GM20000 (cell line): ENCODE data around the gene MAPK6.

ENCODE experiments used
- DNase-seq: peaks from one replicate; pipeline ENCODE4 v3.0.0; 2012; ENCODE audit warnings: low spot score
- CTCF ChIP-seq: IDR thresholded peaks from 2 replicates; pipeline ENCODE4 v1.5.1; 2012; ENCODE audit warnings: mild to moderate bottlenecking, control low read depth; ENCODE audit errors: extremely low read depth, missing control alignments

MAPK6 gene

GRCh38 chr15:52020221-52021085, 1.4 kb downstream of the MAPK6 start:
- no peak for TF ChIP-seq CTCF
- DNase-seq, result peak; percentile 34

GRCh38 chr15:52021128-52021671, 2.2 kb downstream of the MAPK6 start:
- no peak for TF ChIP-seq CTCF
- peak; percentile 83 for DNase-seq

GRCh38 chr15:52021892-52022540, 3.0 kb downstream of the MAPK6 start:
- DNase-seq, result no peak
- TF ChIP-seq CTCF, result no peak

- DNase-seq, result no peak
- TF ChIP-seq CTCF, result no peak
Observed at GRCh38 chr15:52023169-52023922, 4.3 kb downstream of the MAPK6 start.

- DNase-seq, result no peak
- no peak for TF ChIP-seq CTCF
Observed at GRCh38 chr15:52028431-52029093, 9.5 kb downstream of the MAPK6 start.

GRCh38 chr15:52030010-52030409, 11.0 kb downstream of the MAPK6 start:
- TF ChIP-seq CTCF, result no peak
- DNase-seq, result no peak
